Muscle of leg (tissue), 11 donors: Measurements from ENCODE around the gene CNIH4. TPM values are rescaled to one million over a fixed set of nuclear protein-coding genes. Genes with fewer than 3 reads are reported as not detected.

ENCODE experiments used
- DNase-seq: peaks from one replicate; pipeline ENCODE4 v3.0.0; 2013
- H3K27ac ChIP-seq: one replicate; pipeline ENCODE4 v1.5.1; 2013; ENCODE audit warnings: mild to moderate bottlenecking, low read length, control low read depth
- H3K27me3 ChIP-seq: one replicate; pipeline ENCODE4 v1.6.1; 2013; ENCODE audit warnings: low read length; ENCODE audit not compliant: control insufficient read depth, insufficient read depth
- H3K36me3 ChIP-seq: one replicate; pipeline ENCODE4 v1.6.1; 2013; ENCODE audit warnings: low read length; ENCODE audit not compliant: control insufficient read depth, insufficient read depth
- H3K4me1 ChIP-seq: one replicate; pipeline ENCODE4 v1.6.1; 2013; ENCODE audit warnings: low read length; ENCODE audit not compliant: control insufficient read depth, insufficient read depth
- H3K4me3 ChIP-seq: one replicate; pipeline ENCODE4 v1.5.1; 2013; ENCODE audit warnings: low read length, control low read depth
- H3K9me3 ChIP-seq: replicated peaks from 2 replicates; pipeline ENCODE4 v1.6.1; 2013; ENCODE audit warnings: low read depth, low read length; ENCODE audit not compliant: control insufficient read depth
- WGBS: methylation state at CpG from one replicate; pipeline ENCODE4 v1.1.5; 2013; ENCODE audit warnings: missing lambda C conversion rate; ENCODE audit not compliant: insufficient coverage; 5-methylcytosine and 5-hydroxymethylcytosine counted together
- polyA plus RNA-seq, 8 donors: library from polyadenylated mRNA; unstranded; fragments of 120-200 nt; gene quantifications; one replicate each; pipeline versions ENCODE4 v1.2.1 to v1.2.3, GENCODE V29; 2013; ENCODE audit warnings: inconsistent platforms in 1 of 8, low replicate concordance in 1 of 8; ENCODE audit not compliant: insufficient read length in 8 of 8, insufficient read depth in 1 of 8
- total RNA-seq: library from RNA; stranded (reverse); fragments of 120-200 nt; gene quantifications from one replicate; pipeline ENCODE4 v1.2.4, GENCODE V29; 2013

Gene CNIH4
- total and polyA plus RNA-seq, 9 donors, result 25.7 to 35.6 (median 31.9) TPM

DNA sequence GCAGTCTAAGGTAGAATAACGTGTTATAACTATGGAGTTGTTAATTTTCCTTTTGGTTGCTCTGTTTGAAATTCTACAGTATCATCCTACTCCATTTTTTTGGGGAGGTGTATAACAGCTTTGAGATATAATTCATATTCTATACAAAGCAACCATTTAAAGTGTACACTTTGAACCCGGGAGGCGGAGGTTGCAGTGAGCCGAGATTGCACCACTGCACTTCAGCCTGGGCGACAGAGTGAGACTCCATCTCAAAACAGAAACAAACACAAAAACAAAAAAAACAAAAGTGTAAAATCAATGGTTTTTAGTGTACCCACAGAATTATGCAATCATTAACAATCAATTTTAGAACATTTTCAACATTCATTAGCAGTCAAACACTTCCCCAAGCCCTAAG lies 33.8 kb downstream of the CNIH4 start:
- DNase-seq, result no peak
- Histone ChIP-seq H3K4me1 (no peaks in the 10 kb centered on the region), H3K9me3 (no peaks in the 10 kb centered on the region), H3K27me3 (no peaks in the 10 kb centered on the region), H3K4me3 (no peak overlapping the region), H3K36me3 (peaks cover 29% of the 10 kb centered on the region), H3K27ac (no peak overlapping the region)
- WGBS, result no CpG with 5 or more reads among the region's 5 CpGs

GRCh38 chr1:224392411-224393249 lies 36.0 kb downstream of the CNIH4 start:
- no peaks in the 10 kb centered on the region for H3K4me1 ChIP-seq
- WGBS, result no CpG with 5 or more reads among the region's 4 CpGs
- no peaks in the 10 kb centered on the region for H3K9me3 ChIP-seq
- H3K27me3 ChIP-seq, result no peaks in the 10 kb centered on the region
- H3K36me3 ChIP-seq, result peaks cover 30% of the 10 kb centered on the region
- H3K27ac ChIP-seq, result no peak overlapping the region
- no peak for DNase-seq
- H3K4me3 ChIP-seq, result no peak overlapping the region

DNA sequence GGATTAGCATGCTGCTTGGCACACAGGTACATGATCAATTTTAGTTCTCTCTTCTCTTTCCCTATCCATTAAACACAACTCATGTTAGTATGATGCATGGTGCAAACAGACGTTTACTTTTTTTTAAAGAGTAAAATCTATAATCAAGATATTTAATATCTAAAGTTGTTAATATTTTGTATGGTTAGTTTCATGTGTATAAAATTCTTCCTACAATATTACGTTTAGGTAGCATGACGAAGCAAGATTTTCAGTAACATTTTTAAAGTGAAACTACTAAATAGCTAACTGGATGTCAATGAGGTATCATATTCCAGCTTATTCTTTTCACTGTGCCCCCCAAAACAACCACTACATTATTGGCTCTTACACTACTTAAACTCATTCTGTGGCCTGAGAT lies 36.6 kb downstream of the CNIH4 start:
- Histone ChIP-seq H3K9me3 (no peaks in the 10 kb centered on the region), H3K27ac (no peak overlapping the region), H3K36me3 (peaks cover 30% of the 10 kb centered on the region), H3K4me3 (no peak overlapping the region), H3K4me1 (no peaks in the 10 kb centered on the region), H3K27me3 (no peaks in the 10 kb centered on the region)
- no peak for DNase-seq
- no CpG with 5 or more reads among the region's 3 CpGs for WGBS

- Histone ChIP-seq H3K4me3 (no peak overlapping the region), H3K36me3 (peaks cover 31% of the 10 kb centered on the region), H3K9me3 (no peaks in the 10 kb centered on the region), H3K27ac (no peak overlapping the region), H3K4me1 (no peaks in the 10 kb centered on the region), H3K27me3 (no peaks in the 10 kb centered on the region)
- DNase-seq, result no peak
- no CpG with 5 or more reads among the region's 1 CpG for WGBS
Observed at GRCh38 chr1:224399887-224400286, 43.2 kb downstream of the CNIH4 start.

- Histone ChIP-seq H3K4me3 (no peak overlapping the region), H3K9me3 (no peaks in the 10 kb centered on the region), H3K4me1 (no peaks in the 10 kb centered on the region), H3K27me3 (no peaks in the 10 kb centered on the region), H3K36me3 (peaks cover 35% of the 10 kb centered on the region), H3K27ac (no peak overlapping the region)
- no peak for DNase-seq
- WGBS, result no CpG with 5 or more reads among the region's 1 CpG
Observed at GRCh38 chr1:224402472-224403036, 45.9 kb downstream of the CNIH4 start.

- H3K4me1 ChIP-seq, result no peaks in the 10 kb centered on the region
- H3K36me3 ChIP-seq, result peaks cover 28% of the 10 kb centered on the region
- H3K9me3 ChIP-seq, result no peaks in the 10 kb centered on the region
- no peak overlapping the region for H3K4me3 ChIP-seq
- H3K27ac ChIP-seq, result no peak overlapping the region
- no CpG with 5 or more reads among the region's 3 CpGs for WGBS
- no peak for DNase-seq
- no peaks in the 10 kb centered on the region for H3K27me3 ChIP-seq
Observed at GRCh38 chr1:224404916-224405603, 48.4 kb downstream of the CNIH4 start.

DNA sequence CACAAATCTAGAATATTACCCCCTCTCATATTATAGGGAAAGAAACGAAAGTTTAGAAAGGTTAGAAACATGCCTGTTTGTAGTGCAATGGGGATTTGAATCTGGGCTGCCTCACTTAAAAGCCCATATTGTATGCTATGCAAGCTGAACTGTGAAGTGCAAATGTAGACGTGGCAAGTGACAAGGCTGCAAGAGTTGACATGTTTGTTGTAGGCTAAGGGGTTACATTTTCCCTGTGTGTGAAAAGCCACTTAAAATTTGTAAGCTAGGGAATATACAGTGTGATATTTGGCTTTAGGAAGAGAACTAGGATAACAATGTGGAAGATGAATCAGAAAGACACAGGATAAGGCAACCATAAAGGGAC lies 48.9 kb downstream of the CNIH4 start:
- H3K36me3 ChIP-seq, result peaks cover 28% of the 10 kb centered on the region
- no peak for DNase-seq
- H3K27ac ChIP-seq, result no peak overlapping the region
- H3K4me3 ChIP-seq, result no peak overlapping the region
- H3K4me1 ChIP-seq, result no peaks in the 10 kb centered on the region
- H3K27me3 ChIP-seq, result no peaks in the 10 kb centered on the region
- H3K9me3 ChIP-seq, result no peaks in the 10 kb centered on the region
- WGBS, result 92% methylated on average over 1 of the region's 2 CpGs

DNA sequence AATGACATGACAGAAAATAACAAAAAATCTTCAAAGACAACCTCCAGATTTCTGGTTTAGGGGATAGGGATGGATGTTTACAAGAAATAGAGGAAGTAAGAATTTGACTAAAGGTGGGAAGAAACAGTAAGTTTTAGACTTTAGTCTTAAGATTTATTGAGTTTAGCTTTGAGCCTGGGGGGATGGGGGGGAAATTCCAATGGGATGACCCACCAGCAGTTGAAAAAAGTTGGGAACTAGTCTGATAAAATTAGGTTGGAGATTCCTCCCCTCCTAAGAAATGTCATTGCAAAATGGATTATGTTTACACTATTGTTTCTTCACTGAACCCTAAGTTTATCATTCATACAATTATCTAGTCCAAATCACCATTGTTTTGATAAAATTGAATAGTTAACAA lies 49.5 kb downstream of the CNIH4 start:
- DNase-seq, result no peak

GRCh38 chr1:224407571-224408293 lies 51.1 kb downstream of the CNIH4 start:
- DNase-seq, result no peak
- H3K27me3 ChIP-seq, result no peaks in the 10 kb centered on the region
- WGBS, result 75% methylated on average over 2 of the region's 7 CpGs
- H3K27ac ChIP-seq, result no peak overlapping the region
- H3K9me3 ChIP-seq, result no peaks in the 10 kb centered on the region
- no peak overlapping the region for H3K4me3 ChIP-seq
- no peaks in the 10 kb centered on the region for H3K4me1 ChIP-seq
- peaks cover 27% of the 10 kb centered on the region for H3K36me3 ChIP-seq

More for the DNA sequence above, 49.5 kb downstream of the CNIH4 start:
- Histone ChIP-seq H3K9me3 (no peaks in the 10 kb centered on the region), H3K27ac (no peak overlapping the region), H3K36me3 (peaks cover 27% of the 10 kb centered on the region), H3K4me3 (no peak overlapping the region), H3K27me3 (no peaks in the 10 kb centered on the region), H3K4me1 (no peaks in the 10 kb centered on the region)

DNA sequence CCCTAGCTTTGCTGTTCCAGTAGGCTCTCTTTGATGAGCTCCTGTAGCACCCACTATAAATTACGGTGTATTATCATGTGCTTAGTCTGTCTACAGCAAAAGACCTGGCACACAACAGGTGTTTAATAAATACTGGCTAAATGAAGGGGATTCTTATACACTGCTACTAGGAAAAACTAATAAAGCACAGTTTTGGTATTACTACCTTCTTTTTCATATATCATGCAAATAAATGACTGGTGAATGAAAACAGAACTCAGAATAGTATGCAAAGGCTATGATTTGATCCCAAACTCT lies 51.6 kb downstream of the CNIH4 start:
- Histone ChIP-seq H3K27me3 (no peaks in the 10 kb centered on the region), H3K4me1 (no peaks in the 10 kb centered on the region), H3K4me3 (no peak overlapping the region), H3K36me3 (peaks cover 28% of the 10 kb centered on the region), H3K27ac (no peak overlapping the region), H3K9me3 (no peaks in the 10 kb centered on the region)
- WGBS, result no CpG with 5 or more reads among the region's 1 CpG
- DNase-seq, result no peak
